ENCODE measurements around the gene TP53RK. TPM values are rescaled to one million over a fixed set of nuclear protein-coding genes. Genes with fewer than 3 reads are reported as not detected.

TP53RK gene
- polyA plus RNA-seq, 1 donor from 2014 or later = 12.7 TPM

DNA sequence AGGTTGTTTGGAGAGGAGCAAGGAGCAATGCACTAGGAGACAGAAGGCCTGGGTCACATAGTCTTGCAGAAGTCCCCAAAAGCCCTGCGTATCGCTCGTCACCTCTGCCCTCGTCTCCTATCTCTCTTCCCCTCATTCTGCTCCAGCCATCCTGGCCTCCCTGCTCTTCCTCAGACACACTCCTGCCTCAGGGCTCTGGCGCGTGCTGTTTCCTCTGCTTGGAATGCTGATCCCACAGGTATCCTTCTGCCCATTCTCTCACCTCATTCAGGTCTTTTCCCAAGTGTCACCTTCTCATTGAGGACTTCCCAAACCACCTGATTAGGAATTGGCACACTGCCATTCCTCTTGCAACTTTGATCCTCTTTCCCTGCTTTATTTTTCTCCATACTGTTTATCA, 11.2 kb upstream of the TP53RK start:
- Mint-ChIP-seq H3K4me1 (no peaks in the 10 kb centered on the region), H3K9me3 (peaks cover 0 to 8% (median 0%) of the 10 kb centered on the region in 3 donors), H3K27me3 (peaks cover 28% of the 10 kb centered on the region), H3K27ac (no peak overlapping the region), H3K4me3 (no peak overlapping the region), H3K36me3 (peaks cover 8% of the 10 kb centered on the region)

DNA sequence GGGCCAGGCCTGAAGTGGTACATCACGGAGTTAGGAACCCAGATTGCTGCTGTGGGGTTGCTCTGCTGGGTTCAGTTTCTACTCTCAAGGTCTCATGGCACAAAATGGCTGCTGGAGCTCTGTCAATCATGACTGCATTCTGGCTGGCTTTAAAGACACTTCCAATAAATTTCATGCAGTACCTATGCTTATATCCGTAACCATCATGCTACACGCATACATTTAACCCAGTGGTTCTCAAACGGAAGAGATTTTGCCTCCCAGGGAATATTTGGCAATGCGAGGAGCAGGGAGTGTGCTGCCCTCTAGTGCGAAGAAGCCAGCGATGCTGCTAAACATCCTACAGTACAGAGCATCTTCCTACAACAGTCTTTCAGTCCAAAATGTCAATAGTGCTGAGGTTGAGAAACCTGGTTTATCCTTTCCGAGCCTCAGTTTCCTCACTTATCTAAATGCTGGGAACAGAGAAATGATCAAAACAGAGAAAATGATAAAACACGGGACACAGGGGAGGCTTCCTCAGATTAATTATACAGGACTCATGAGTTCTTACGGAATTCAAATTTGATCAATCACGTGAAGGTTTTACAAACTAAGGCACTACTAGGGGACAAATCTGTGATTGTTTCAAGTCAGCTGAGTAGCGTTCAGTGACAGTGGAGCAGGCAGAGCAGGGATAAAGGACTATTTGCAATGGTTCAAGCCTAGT, 10.6 kb upstream of the TP53RK start:
- peaks cover 8% of the 10 kb centered on the region for H3K36me3 Mint-ChIP-seq
- H3K9me3 Mint-ChIP-seq = peaks cover 0 to 5% (median 0%) of the 10 kb centered on the region in 3 donors
- H3K4me1 Mint-ChIP-seq = no peaks in the 10 kb centered on the region
- no peak overlapping the region for H3K4me3 Mint-ChIP-seq
- peaks cover 24% of the 10 kb centered on the region for H3K27me3 Mint-ChIP-seq
- H3K27ac Mint-ChIP-seq = no peak overlapping the region

- peaks cover 6% of the 10 kb centered on the region for H3K36me3 Mint-ChIP-seq
- H3K4me3 Mint-ChIP-seq = peak overlapping the region in 1 of 4 donors; percentile 70
- peaks cover 0 to 4% (median 4%) of the 10 kb centered on the region in 3 donors for H3K4me1 Mint-ChIP-seq
- no peak overlapping the region for H3K27ac Mint-ChIP-seq
- peaks cover 0 to 5% (median 0%) of the 10 kb centered on the region in 3 donors for H3K9me3 Mint-ChIP-seq
- peaks cover 22% of the 10 kb centered on the region for H3K27me3 Mint-ChIP-seq
Measured at GRCh38 chr20:46698788-46699187, 9.5 kb upstream of the TP53RK start.

DNA sequence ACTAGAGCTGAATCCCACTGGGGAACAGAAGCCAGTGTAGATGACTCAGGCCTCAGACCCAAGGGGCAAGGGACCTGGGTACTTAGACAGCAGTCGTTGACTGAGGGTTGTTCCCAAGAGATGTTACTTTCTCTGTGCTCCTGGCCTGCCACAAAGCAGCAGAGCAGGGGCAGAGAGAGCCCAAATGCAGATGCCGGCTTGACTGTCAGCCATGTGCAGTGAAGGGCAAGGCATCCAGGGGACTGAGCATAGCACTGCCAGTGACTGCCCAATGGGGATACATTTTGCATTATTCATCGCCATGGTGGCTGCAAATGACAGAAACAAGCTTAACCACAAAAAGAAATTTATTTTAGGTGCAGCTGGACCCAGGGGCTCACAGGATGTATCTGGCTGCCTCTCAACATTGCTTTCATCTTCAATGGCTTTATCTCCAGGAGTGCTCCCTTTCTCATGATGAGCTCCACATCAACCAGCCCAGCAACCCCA, 7.6 kb upstream of the TP53RK start:
- Mint-ChIP-seq H3K36me3 (peaks cover 5% of the 10 kb centered on the region), H3K4me3 (no peak overlapping the region), H3K27ac (no peak overlapping the region), H3K27me3 (peaks cover 22% of the 10 kb centered on the region), H3K9me3 (peaks cover 0 to 5% (median 0%) of the 10 kb centered on the region in 3 donors), H3K4me1 (peaks cover under 1 to 4% (median 4%) of the 10 kb centered on the region in 3 donors)

DNA sequence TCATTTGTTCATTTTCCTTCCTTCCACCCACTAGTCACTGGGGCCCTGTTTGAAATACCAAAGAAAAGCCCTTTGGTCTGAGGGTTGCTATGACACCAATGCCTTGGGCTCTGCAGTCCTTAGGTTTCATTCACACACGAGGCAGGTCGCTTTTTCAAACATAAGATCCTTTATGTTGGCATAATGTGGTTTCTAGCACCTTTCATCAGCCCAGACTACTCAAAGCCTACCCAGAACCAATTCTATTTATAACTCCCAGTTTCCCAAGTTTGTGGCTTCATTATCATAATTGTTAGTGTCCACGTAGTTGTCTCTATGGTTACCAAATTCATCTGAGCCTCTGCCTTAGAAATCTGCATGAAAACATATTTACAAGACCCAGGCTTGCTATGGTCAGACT, 6.6 kb upstream of the TP53RK start:
- Mint-ChIP-seq H3K27me3 (peaks cover 18% of the 10 kb centered on the region), H3K27ac (no peak overlapping the region), H3K4me3 (no peak overlapping the region), H3K4me1 (peaks cover 5 to 6% (median 5%) of the 10 kb centered on the region in 3 donors), H3K36me3 (peaks cover 5% of the 10 kb centered on the region), H3K9me3 (peaks cover 0 to 5% (median 0%) of the 10 kb centered on the region in 3 donors)

GRCh38 chr20:46694484-46694883, 5.2 kb upstream of the TP53RK start:
- peaks cover 0 to 1% (median 0%) of the 10 kb centered on the region in 3 donors for H3K9me3 Mint-ChIP-seq
- H3K36me3 Mint-ChIP-seq = peaks cover 3% of the 10 kb centered on the region
- no peak overlapping the region for H3K4me3 Mint-ChIP-seq
- peaks cover 9 to 16% (median 10%) of the 10 kb centered on the region in 3 donors for H3K4me1 Mint-ChIP-seq
- peaks cover 12% of the 10 kb centered on the region for H3K27me3 Mint-ChIP-seq
- H3K27ac Mint-ChIP-seq = no peak overlapping the region

DNA sequence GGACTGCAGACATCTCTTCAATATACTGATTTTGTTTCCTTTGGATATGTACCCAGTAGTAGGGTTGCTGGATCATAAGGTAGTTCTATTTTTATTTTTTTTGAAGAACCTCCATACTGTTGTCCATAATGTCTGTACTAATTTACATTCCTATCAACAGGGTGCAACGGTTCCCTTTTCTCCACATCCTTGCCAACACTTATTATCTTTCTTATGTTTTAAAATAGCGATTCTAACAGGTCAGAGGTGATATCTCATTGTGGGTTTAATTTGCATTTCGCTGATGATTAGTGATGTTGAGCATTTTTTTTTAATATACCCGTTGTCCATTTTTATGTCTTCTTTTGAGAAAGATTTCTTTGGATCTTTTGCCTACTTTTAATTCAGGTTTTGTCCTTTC, 2.0 kb upstream of the TP53RK start:
- peak overlapping the region in 1 of 4 donors; percentile 99 for H3K4me3 Mint-ChIP-seq
- H3K36me3 Mint-ChIP-seq = peaks cover 2% of the 10 kb centered on the region
- peaks cover 4% of the 10 kb centered on the region for H3K27me3 Mint-ChIP-seq
- H3K9me3 Mint-ChIP-seq = no peaks in the 10 kb centered on the region
- no peak overlapping the region for H3K27ac Mint-ChIP-seq
- peaks cover 24 to 34% (median 30%) of the 10 kb centered on the region in 3 donors for H3K4me1 Mint-ChIP-seq

DNA sequence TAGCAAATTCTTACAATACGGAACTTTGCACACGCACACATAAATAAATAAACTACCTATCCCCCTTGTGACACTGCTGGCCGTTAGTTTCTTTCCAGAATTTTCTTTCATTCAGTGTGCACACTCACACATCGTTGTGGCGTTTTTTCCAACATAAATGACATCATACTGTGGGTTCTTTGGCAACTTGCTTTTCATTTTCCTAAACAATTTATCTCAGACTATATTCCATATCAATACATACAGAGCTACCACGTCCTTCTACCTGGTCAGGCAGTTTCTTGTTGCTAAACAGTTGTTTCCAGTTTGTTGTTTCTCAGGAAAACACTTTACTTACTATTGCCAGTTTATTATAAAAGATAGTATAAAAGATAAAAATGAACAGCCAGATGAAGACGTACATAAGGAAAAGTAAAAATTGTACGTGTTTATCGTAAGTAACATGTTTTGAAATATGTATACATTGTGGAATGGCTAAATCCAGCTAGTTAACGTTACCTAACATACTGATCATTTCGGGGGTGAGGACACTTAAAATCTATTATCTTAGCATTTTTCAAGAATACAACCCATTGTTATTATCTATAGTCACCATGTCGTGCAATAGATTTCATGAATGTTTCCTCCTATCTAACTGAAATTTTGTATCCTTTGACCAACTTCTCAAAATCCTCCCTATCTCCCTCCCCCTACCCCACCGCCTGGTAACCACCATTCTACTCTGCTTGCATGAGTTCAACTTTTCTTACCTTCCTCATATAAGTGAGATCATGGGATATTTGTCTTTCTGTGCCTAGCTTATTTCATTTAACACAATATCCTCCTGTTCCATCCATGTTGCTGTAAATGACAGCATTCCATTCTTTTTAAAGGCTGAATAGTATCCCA, 1.2 kb upstream of the TP53RK start:
- H3K9me3 Mint-ChIP-seq = no peaks in the 10 kb centered on the region
- H3K27ac Mint-ChIP-seq = peak overlapping the region in 1 of 3 donors; percentile 95
- H3K4me3 Mint-ChIP-seq = peak overlapping the region; percentile 65 to 99 (median 82)
- peaks cover 24 to 40% (median 35%) of the 10 kb centered on the region in 3 donors for H3K4me1 Mint-ChIP-seq
- H3K27me3 Mint-ChIP-seq = no peaks in the 10 kb centered on the region
- peaks cover 2% of the 10 kb centered on the region for H3K36me3 Mint-ChIP-seq

DNA sequence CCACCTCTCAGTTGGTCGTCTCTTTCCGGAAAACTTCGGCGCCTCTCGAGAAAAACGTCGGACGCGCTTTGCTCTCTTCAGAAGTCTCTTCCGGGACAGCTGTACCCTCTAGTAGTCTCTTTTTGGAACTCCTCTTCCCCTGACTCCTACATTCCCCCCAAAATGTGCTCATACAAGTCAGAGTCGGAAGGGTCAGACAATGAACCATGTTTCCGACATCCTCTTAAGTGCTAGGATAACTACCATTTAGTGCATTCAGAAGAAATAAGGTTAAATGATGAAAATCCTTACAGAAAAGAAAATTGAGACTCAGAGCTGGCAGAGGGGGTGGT, 476 bp upstream of the TP53RK start:
- H3K27me3 Mint-ChIP-seq = no peaks in the 10 kb centered on the region

GRCh38 chr20:46688151-46689081, 828 bp downstream of the TP53RK start:
- H3K36me3 Mint-ChIP-seq = peaks cover 2% of the 10 kb centered on the region
- H3K4me1 Mint-ChIP-seq = peaks cover 28 to 48% (median 41%) of the 10 kb centered on the region in 3 donors
- peak overlapping the region; percentile 79 to 95 (median 83) for H3K27ac Mint-ChIP-seq
- no peaks in the 10 kb centered on the region for H3K9me3 Mint-ChIP-seq
- H3K27me3 Mint-ChIP-seq = no peaks in the 10 kb centered on the region
- H3K4me3 Mint-ChIP-seq = peak overlapping the region; percentile 97 to 100 (median 99)

More for the DNA sequence above, 476 bp upstream of the TP53RK start:
- H3K4me1 Mint-ChIP-seq = peaks cover 28 to 44% (median 39%) of the 10 kb centered on the region in 3 donors
- H3K9me3 Mint-ChIP-seq = no peaks in the 10 kb centered on the region
- peaks cover 2% of the 10 kb centered on the region for H3K36me3 Mint-ChIP-seq
- peak overlapping the region; percentile 91 to 97 (median 95) for H3K27ac Mint-ChIP-seq
- H3K4me3 Mint-ChIP-seq = peak overlapping the region; percentile 97 to 100 (median 99)

DNA sequence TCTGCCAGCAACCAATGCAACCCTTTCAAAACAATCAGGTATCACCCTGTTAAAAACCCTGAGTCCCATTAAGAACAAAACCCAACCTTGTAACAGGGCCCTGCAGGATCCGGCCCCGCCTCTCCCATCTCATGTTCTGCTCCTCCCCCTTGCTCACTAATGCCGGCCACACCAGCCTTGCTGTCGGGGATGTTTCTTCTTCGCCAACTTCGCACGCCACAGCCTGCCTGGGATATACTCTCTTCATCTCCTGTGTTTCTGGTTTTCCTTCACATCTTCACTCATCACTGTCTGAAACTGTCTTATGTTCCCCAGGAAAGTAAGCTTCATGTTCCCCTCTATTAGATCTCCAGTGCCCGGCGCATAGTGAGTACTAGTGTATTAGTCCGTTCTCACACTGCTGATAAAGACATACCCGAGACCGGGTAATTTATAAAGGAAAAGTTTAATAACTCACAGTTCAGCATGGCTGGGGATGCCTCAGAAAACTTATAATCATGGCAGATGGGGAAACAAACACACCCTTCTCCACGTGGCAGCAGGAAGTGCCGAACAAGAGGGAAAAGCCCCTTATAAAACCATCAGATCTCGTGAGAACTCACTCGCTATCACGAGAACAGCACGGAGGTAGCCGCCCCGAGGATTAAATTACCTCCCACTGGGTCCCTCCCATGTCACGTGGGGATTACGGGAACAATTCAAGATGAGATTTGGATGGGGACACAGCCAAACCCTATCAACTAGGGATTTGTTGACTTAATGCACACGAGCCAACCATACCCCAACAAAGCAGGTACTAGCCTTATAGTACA, 5.1 kb downstream of the TP53RK start:
- no peaks in the 10 kb centered on the region for H3K27me3 Mint-ChIP-seq
- H3K4me1 Mint-ChIP-seq = peaks cover 32 to 44% (median 42%) of the 10 kb centered on the region in 3 donors
- H3K4me3 Mint-ChIP-seq = peak overlapping the region in 1 of 4 donors; percentile 20
- no peaks in the 10 kb centered on the region for H3K36me3 Mint-ChIP-seq
- no peak overlapping the region for H3K27ac Mint-ChIP-seq
- H3K9me3 Mint-ChIP-seq = no peaks in the 10 kb centered on the region

GRCh38 chr20:46683668-46683938, 5.6 kb downstream of the TP53RK start:
- H3K4me3 Mint-ChIP-seq = peak overlapping the region in 1 of 4 donors; percentile 17
- no peak overlapping the region for H3K27ac Mint-ChIP-seq

GRCh38 chr20:46683011-46683667, 6.1 kb downstream of the TP53RK start:
- Mint-ChIP-seq H3K4me3 (peak overlapping the region in 1 of 4 donors; percentile 17), H3K27ac (peak overlapping the region in 1 of 3 donors; percentile 6), H3K4me1 (peaks cover 28 to 38% (median 38%) of the 10 kb centered on the region in 3 donors), H3K36me3 (peaks cover 3% of the 10 kb centered on the region), H3K9me3 (no peaks in the 10 kb centered on the region), H3K27me3 (no peaks in the 10 kb centered on the region)

More at GRCh38 chr20:46683668-46683938, 5.6 kb downstream of the TP53RK start:
- Mint-ChIP-seq H3K9me3 (no peaks in the 10 kb centered on the region), H3K27me3 (no peaks in the 10 kb centered on the region), H3K4me1 (peaks cover 31 to 43% (median 42%) of the 10 kb centered on the region in 3 donors), H3K36me3 (no peaks in the 10 kb centered on the region)

Measured in IgD-negative memory B cell (primary cell).